DLD1 (cell line): ENCODE data around the gene RAB22A.
"Not testable (repeated sequence)": the region's sequence is repeated elsewhere in the genome, so short reads cannot be mapped to it uniquely, and the experiment has no call there.

Experiments
- in situ Hi-C: cut with HindIII; loops from 2 replicates; pipeline ENCODE4 v1.10.0; 2017; ENCODE audit warnings: low sequenced_read_pairs

RAB22A gene

DNA sequence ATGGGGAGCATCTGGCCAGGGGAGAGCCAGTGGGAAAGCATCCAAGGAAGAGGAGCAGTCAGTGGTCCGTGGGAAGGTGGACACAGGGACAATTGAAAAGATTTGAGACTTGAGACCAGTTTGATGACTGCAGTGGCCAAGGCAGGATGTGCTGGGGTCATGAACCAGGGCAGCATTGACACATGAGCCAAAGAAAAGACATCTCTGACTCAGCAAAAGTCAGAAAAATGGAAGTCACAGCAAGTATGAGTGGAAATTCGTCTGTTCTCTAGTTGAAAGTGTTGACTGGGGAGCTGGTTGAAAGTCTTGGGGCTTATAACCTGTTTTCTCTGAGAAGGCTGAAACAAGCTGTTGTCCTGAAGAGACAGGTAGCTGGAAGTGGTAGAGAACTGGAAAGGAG, 31.3 kb downstream of the RAB22A start:
- in situ Hi-C loops, result no loop called here

DNA sequence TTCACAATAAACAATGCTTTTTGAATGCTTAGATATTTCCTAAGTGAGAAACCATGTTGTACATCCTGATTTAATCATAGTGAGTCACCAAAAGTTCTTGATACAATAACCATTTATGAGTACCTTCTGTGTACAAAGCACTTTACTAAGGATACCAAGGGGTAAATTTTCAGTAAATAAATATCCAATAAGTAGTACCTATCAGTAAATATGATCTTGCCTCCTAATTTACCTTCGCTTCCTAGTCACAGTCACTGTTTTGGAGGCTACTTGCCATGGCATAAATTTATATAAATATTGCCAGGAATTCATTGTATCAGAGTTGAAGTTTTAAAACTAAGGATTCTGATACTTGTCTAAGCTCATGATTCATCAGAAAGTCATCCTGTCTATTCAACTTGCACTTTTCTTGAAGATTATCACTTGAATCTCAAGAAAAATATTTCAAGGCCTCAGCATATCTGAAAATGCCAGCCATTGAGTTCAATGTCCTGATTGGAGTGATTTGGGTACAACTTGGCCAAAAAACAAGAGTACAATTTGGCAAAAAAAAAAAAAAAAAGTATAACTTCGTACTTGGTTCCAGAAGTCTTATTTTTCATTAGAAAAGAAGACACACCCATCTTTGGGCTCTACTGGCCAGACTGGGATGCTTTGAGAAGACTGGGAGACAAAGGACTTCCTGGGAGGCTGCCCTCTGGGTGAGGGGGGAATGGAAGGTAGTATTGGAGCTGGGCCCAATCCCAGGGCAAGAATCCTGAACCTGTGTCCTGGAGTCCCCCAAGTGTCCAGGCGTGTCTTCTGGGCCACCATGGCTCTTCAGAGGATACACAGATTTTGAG, 32.8 kb downstream of the RAB22A start:
- in situ Hi-C loops, result no loop called here

DNA sequence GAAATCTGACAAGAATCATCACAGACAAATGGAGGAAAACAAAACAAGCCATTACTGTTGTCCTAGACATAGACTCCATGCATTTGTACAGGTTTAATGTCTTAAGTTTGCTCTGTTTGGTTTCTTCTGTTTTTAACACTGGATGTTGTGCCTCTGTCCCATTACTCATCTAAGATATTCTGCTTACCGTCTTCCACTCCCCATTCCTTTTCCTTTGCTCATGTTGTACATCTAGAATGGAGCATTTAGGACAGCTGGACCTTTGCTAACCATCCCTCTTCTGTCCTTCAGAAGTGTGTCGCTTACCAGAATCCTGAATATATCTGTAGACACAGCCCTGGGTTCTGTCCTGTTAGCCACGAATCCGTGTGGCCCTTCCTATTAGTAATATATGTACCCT, 35.2 kb downstream of the RAB22A start:
- in situ Hi-C loops, result no loop called here

DNA sequence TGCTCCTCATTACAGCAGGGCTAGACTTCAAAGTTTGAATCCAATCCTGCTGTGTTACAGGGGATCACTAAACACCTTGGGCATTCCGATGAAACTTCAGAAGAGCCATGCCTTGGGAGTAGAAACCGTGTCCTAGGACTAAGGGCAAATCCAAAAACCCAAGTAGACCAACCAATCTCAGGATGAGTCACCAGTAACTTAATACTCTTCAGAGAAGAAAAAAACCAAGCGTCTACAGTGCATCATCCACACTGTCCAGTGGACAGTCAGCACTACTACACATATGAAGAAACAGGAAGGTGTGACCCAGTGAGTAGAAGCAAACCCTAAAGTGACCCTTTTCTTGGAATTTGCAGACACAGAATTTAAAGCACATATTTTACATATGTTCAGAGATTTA, 40.1 kb downstream of the RAB22A start:
- in situ Hi-C loops, result no loop called here

DNA sequence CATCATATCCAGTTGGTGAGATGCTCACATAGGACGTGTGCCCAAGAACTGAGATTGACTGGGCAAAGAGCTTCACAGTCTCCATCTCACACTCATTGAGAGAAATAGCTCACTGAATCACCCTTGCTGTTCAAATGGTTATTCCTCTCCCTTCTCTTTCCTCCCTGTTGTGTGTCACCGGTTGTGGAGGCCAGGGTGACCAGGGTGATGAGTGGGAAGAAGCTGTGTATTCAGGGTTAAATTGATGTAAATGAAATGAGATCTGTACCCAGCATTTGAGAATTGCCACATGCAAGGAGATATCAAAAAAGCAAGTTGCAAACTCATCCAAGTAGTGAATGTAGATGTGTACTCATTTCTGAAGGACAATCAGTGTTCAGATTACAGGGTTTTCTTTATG, 43.0 kb downstream of the RAB22A start:
- in situ Hi-C loops, result no loop called here

DNA sequence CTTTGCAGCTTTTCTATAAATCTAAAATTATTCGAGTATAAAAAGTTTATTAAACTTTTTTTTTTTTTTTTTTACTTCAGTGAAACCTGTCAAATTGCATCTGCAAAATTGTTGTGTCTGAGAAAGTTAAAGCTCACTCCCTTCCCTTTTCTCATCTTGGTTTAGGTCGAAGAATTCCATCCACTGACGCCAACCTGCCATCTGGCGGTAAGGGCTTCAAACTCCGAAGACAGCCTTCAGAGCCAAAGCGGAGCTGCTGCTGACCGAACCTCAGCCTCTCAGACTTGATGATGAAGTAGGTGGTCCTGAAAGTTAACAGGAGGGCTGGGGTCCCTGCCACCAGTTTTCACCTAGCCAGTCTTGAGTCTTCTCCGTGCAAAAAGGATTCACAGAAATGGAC, 49.9 kb downstream of the RAB22A start:
- in situ Hi-C loops, result no loop called here

DNA sequence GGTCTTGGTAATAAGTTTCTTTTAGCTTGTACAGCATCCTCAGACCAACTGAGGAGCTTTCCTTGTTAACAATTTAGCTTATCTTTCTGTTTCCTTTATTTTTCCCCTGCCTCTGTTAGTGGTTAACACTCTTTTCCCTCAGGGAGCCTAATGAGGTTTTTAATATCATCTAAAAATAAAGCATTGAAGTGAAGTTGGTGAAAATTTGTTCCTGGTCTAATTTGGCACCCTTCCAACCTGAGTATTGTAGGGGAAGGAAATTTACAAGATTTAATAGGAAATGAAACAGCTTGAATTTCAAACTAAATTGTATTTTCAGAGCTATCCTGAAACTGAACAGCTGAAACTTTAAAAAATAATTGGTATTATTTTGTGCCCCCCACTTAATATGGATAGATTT, 51.4 kb downstream of the RAB22A start:
- in situ Hi-C loops, result no loop called here

DNA sequence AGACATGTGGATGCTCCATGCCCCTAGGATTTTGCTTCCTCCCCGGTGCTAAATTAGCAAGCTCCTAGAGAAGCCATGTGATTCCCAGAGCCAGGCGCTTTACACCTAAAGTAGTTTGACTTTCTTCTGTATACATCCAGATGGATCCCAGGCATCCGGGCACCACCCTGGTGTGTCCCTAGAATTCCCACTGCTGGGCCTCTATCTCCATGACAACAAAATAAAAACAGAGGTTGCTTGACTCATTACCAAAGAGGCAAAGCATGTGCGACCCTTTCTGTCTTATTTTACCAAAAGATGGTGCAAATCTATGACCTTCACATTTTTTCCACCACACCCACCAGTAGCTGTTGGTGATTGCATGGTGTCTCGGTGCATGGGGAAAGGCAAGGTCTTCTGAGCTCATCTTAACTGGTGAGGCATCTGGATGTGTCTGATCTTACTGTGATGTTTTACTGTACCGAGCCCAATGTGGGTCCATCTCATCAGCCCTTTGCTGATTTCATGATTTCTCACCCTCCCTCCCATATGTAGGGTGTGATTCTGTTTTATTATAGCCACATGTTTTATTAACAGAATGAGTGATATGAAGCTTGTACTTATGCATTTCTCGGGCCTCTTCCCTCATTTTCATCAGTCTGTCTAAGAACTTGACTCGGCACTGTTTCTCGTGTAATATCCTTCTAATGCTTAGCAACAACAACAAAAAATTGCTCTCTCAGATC, 52.1 kb downstream of the RAB22A start:
- in situ Hi-C loops, result no loop called here

DNA sequence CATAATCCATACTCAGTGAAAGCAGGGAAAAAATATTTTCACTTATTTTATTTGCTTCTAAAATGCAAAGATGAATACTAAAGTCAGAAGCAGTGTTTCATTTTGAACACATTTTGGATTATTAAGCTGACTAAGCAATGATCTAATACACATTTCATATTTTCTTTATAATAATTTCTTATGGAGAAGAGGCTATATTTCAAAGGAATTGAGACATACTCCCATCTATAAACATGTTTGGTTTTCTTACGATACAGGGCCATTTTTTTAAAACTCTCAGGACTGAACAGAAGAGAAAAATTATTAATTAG, 52.6 kb downstream of the RAB22A start:
- in situ Hi-C loops, result no loop called here

DNA sequence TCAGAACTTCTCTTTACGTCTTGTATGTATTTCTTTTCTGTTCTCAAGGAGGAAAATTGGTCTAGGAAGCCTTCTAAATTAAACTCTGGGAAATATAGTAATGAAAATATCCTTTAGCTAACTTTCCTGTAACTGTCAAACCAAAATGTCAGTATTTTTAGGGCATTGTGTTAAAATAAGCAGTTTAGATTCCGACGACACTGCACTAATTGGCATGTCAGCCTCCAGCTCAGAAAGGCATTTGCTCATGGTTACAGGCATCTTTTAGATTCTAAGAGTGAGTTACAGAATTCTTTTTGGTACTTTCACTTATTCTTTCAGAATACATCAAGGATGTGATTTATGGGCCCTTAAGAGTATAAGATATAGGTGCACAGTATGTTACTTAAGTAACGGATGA, 53.5 kb downstream of the RAB22A start:
- in situ Hi-C loops, result no loop called here

DNA sequence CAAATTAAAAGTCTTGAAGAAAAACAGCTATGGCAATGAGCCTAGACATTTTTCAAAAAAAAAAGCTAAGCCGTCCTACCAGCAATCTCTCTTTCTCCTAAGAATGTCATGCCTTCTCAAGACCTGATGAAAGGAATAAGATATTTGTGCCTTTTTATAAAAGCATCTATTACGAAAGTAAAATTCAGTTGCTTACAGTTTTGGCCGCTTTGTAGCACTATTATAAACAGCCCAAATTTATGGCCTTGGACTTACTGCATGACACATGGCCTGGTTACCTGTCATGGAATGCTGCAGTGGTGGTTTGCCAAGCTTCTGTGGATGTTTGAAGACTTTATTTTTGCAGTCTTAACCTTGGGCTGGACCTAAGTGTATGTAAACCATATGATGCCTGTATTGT, 57.4 kb downstream of the RAB22A start:
- in situ Hi-C loops, result no loop called here

DNA sequence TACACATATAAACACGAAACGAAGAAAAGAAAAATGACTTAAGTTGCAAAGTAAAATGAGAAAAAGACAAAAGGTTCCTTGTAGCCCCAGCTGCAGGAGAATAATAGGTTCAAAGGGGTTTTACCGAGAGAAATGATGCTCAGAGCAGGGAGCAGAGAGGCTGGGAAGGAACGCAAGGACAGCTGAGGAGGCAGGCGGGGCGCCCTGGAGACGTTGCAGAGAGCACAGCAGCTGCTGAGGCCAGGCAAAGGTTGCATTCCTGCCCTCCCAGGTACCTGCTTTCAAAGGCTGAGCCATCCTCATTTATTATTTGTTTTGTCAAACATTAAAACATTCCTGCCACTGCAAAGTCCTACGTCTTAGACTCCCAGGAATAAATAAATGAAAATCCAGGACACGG, 63.3 kb downstream of the RAB22A start:
- in situ Hi-C loops, result no loop called here

DNA sequence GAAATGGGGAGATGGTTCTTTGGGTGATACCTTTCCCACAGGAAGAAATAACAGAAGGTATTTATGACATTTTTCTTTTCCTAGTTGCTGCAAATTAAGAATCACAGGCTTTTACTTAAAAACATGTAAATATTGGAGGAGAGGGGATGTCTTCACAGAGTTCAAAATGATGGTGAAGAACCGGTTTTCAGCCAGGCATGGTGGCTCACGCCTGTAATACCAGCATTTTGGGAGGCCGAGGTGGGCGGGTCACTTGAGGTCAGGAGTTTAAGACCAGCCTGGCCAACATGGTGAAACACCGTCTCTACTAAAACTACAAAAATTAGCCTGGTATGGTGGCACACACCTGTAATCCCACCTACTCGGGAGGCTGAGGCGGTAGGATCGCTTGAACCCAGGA, 63.8 kb downstream of the RAB22A start:
- in situ Hi-C loops, result not testable (repeated sequence)

DNA sequence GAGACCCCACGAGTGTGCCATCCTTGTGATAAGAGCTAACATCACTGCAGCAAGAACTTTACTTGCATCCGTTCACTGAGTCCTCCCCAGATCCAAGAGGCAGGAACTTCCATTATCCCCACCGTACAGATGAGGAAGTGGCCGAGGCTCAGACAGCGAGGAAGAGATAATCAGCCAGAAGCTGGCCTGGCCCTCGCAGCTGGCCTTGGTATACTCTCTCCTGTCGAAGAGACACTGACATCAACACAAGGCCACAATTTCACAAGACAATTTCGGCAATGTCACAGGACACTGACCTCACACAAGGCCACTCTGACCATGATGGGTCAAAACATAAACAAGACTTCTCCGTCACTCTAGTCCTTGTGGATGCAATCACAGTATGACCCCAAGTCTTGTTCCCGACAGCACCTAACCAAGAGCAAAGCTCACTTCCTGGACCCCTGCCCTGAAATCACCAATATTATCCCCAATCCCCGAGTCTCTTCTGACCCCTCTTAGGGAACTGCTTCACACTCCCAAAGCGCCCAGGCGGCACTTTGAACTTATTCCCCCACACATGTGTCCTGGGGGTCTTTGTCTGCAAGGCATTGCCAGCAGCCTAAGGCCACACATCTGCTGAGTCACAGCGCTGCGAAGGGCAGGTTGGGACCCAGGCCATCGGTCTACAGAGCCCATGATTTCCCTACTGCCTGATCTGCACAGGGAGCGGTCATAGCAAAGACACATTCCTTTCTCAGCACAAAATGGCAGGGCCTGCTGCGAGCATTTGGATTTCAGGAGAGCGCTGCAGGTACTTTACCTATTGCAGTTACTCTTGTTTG, 64.7 kb downstream of the RAB22A start:
- in situ Hi-C loops, result no loop called here

DNA sequence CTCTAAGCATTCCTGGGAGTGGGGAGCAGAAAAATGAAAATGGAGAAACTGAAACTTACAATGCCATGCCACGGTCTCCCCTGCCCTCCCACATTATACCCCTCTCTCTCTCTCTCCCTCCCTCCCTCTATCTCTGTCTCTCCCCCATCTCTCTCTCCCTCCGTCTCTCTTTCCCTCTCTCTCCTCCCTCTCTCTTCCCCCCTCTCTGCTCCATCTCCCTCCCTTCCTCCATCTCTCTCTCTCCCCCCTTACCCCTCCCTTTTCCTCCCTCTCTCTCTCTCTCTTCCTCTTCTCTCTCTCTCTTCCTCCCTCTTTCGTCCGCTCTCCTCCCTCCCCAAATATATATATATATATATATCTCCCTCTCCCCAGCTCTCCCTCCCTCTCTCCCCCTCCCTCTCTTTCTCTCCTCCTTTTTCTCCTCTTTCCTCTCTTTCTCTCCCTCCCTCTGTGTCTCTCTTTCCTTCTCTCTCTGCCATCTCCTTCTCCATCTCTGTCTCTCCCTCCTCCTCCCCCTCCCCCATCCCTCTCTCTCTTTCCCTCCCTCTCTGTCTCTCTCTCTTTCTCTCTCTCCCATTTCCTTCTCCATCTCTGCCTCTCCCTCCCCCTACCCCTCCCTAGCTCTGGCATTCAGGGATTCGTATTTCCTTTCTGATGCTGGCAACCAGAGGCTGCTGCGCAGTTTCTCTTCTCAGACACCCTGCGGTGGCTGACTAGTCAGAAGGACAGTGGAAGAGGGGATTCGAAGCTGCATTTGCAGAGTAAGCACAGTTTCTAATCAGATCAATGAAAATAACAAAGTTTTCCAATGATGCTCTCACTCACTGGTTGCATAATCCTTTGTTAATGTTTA, 65.6 kb downstream of the RAB22A start:
- in situ Hi-C loops, result no loop called here

DNA sequence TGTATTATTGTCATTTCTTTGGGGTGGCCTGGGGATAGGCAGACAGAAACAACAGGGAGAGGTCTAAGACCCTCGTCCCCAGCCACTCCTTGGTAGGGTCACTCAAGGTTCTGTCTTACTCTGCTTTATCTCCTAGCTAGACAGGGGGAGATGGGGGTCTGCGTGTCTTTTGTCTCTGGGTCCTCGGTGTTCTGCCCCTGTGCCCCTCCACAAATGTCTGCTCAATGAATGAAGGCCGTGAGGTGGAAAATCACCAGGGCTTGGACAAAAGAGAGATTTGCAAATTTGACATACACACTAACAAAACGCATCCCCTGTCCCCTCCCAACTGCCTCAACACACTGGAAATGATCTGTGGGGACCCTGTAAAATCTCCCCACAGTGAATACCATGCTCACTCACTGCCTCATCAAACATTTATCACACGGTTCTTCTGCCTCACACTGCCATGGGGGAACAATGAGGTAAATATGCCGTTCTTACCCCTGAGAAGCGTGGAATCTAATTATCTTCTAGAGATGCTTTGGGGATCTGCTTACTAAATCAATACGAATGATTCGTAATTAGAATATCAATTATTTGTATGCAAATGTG, 66.3 kb downstream of the RAB22A start:
- in situ Hi-C loops, result no loop called here

DNA sequence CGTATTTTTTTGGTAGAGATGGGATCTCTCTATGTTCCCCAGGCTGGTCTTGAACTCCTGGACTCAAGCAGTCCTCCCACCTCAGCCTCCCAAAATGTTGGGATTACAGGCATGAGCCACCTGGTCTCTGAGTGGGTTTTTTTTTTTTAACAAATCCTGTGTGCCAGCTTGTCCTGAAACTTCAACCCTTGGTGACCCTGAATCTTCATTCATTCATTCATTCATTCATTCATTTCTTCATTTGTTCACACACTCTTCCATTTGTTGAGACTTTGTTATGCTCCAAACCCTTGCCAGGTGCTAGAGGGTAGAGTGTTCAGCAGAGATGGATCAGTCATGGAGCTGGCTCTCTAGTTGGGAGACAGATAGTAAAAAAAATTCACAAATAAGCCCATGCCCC, 67.5 kb downstream of the RAB22A start:
- in situ Hi-C loops, result no loop called here

DNA sequence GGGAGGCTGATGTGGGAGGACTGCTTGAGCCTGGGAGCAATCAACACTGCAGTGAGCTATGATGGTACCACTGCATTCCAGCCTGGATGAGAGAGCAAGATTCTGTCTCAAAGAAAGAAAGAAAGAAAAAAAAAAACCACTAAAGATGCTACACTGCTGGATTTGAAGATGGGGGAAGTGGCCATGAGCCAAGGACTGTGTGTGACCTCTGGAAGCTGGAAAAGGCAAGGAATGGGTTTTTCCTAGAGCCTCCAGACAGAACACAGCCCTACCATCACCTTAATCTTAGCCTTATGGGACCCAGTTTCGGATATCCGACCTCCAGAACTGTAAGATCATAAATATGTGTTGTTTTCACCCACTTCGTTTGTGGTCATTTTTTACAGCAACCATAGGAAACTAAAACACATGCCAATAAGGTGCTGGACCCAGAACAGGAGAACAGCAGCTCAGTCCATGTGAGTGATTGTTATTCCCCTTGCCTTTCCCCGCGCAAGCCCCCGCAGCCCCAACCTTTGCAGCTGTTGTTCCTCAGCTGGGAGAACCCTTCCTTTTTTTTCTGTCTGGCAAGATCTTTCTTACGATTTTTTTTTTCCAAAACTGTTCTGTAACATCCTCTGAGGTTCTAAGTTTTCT, 68.4 kb downstream of the RAB22A start:
- in situ Hi-C loops, result no loop called here

DNA sequence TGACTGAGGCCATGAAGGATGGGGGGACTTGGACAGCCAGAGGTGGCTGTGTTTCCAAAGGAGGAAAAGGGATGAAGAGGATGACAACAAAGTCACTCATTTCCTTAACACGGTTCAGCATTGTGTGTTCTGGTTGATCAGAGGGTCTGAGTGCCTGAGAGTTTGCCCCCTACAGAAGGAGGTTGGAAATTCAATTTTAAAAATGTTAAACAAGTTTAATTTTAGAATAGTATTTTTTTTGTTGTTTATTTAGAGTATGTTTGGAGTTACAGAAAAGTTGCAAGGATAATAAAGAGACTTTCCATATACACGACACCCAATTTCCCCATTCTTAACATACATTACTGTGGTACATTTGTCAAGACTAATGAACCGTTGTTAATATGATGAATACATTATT, 69.2 kb downstream of the RAB22A start:
- in situ Hi-C loops, result no loop called here

DNA sequence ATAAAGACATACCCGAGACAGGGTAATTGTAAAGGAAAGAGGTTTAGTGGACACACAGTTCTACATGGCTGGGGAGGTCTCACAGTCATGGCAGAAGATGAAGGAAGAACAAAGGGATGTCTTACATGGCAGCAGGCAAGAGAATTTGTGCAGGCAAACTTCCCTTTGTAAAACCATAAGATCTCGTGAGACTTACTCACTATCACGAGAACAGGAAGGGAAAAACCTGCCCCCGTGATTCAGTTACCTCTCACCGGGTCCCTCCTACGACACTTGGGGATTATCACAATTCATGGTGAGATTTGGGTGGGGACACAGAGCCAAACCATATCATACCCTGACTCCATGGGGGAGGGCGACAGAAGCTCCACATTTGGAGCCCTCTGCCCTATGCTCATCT, 72.1 kb downstream of the RAB22A start:
- in situ Hi-C loops, result no loop called here
